ENCODE data around the gene HTT-AS. TPM values are rescaled to one million over a fixed set of nuclear protein-coding genes. Genes with fewer than 3 reads are reported as not detected.

HTT-AS gene
- total RNA-seq, 1 donor from 2014 or later, result not detected

- Mint-ChIP-seq H3K27me3 (no peaks in the 10 kb centered on the region), H3K9me3 (no peaks in the 10 kb centered on the region), H3K4me3 (peak overlapping the region; percentile 61), H3K36me3 (ENCODE audit: low read depth) (peaks cover 9% of the 10 kb centered on the region), H3K27ac (peak overlapping the region; percentile 72), H3K4me1 (peaks cover 37% of the 10 kb centered on the region)
- DNase-seq, result peak; percentile 67
- intact Hi-C loops (cut with micrococcal nuclease), result no loop called here
These were observed 3.5 kb upstream of the HTT-AS start for GRCh38 chr4:3077796-3078195.

DNA sequence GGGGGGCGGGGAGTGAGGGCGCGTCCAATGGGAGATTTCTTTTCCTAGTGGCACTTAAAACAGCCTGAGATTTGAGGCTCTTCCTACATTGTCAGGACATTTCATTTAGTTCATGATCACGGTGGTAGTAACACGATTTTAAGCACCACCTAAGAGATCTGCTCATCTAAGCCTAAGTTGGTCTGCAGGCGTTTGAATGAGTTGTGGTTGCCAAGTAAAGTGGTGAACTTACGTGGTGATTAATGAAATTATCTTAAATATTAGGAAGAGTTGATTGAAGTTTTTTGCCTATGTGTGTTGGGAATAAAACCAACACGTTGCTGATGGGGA, 1.3 kb upstream of the HTT-AS start:
- no peak for DNase-seq
- intact Hi-C loops (cut with micrococcal nuclease), result no loop called here
- Mint-ChIP-seq H3K36me3 (ENCODE audit: low read depth) (peaks cover 5% of the 10 kb centered on the region), H3K4me3 (peak overlapping the region; percentile 96), H3K27me3 (no peaks in the 10 kb centered on the region), H3K27ac (peak overlapping the region; percentile 59), H3K9me3 (no peaks in the 10 kb centered on the region), H3K4me1 (peaks cover 25% of the 10 kb centered on the region)

DNA sequence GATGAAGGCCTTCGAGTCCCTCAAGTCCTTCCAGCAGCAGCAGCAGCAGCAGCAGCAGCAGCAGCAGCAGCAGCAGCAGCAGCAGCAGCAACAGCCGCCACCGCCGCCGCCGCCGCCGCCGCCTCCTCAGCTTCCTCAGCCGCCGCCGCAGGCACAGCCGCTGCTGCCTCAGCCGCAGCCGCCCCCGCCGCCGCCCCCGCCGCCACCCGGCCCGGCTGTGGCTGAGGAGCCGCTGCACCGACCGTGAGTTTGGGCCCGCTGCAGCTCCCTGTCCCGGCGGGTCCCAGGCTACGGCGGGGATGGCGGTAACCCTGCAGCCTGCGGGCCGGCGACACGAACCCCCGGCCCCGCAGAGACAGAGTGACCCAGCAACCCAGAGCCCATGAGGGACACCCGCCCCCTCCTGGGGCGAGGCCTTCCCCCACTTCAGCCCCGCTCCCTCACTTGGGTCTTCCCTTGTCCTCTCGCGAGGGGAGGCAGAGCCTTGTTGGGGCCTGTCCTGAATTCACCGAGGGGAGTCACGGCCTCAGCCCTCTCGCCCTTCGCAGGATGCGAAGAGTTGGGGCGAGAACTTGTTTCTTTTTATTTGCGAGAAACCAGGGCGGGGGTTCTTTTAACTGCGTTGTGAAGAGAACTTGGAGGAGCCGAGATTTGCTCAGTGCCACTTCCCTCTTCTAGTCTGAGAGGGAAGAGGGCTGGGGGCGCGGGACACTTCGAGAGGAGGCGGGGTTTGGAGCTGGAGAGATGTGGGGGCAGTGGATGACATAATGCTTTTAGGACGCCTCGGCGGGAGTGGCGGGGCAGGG, 711 bp upstream of the HTT-AS start:
- DNase-seq, result peak; percentile 83
- intact Hi-C loops (cut with micrococcal nuclease), result loop anchor here (1.0 to 5.0 kb wide), 5 partner anchors 10 to 1728 kb away; partner anchors contain the start of gene UVSSA
- H3K4me3 Mint-ChIP-seq, result peak overlapping the region; percentile 96
- H3K9me3 Mint-ChIP-seq, result no peaks in the 10 kb centered on the region
- peak overlapping the region; percentile 91 for H3K27ac Mint-ChIP-seq
- peaks cover 3% of the 10 kb centered on the region for H3K36me3 Mint-ChIP-seq (ENCODE audit: low read depth)
- peaks cover 23% of the 10 kb centered on the region for H3K4me1 Mint-ChIP-seq
- H3K27me3 Mint-ChIP-seq, result no peaks in the 10 kb centered on the region

- peaks cover 16% of the 10 kb centered on the region for H3K4me1 Mint-ChIP-seq
- intact Hi-C loops (cut with micrococcal nuclease), result loop anchor here (1.0 to 5.0 kb wide), 5 partner anchors 12 to 1726 kb away; partner anchors contain the start of gene UVSSA
- no peak overlapping the region for H3K27ac Mint-ChIP-seq
- peak overlapping the region; percentile 15 for H3K4me3 Mint-ChIP-seq
- H3K36me3 Mint-ChIP-seq (ENCODE audit: low read depth), result peaks cover 3% of the 10 kb centered on the region
- DNase-seq, result no peak
- no peaks in the 10 kb centered on the region for H3K9me3 Mint-ChIP-seq
- no peaks in the 10 kb centered on the region for H3K27me3 Mint-ChIP-seq
These were observed 920 bp downstream of the HTT-AS start for GRCh38 chr4:3073158-3074077.

- Mint-ChIP-seq H3K27me3 (no peaks in the 10 kb centered on the region), H3K4me1 (peaks cover 11% of the 10 kb centered on the region), H3K9me3 (no peaks in the 10 kb centered on the region), H3K27ac (no peak overlapping the region), H3K36me3 (ENCODE audit: low read depth) (no peaks in the 10 kb centered on the region), H3K4me3 (no peak overlapping the region)
- no peak for DNase-seq
- intact Hi-C loops (cut with micrococcal nuclease), result loop anchor here (5.0 kb wide), 1 partner anchor 1725 kb away; the partner anchor contains the start of gene UVSSA
These were observed 2.5 kb downstream of the HTT-AS start for GRCh38 chr4:3071811-3072210.

- no peak for DNase-seq
- H3K36me3 Mint-ChIP-seq (ENCODE audit: low read depth), result no peaks in the 10 kb centered on the region
- H3K27me3 Mint-ChIP-seq, result no peaks in the 10 kb centered on the region
- no peak overlapping the region for H3K4me3 Mint-ChIP-seq
- no peaks in the 10 kb centered on the region for H3K9me3 Mint-ChIP-seq
- peaks cover 3% of the 10 kb centered on the region for H3K4me1 Mint-ChIP-seq
- intact Hi-C loops (cut with micrococcal nuclease), result loop anchor here (5.0 kb wide), 1 partner anchor 1724 kb away; the partner anchor contains the start of gene UVSSA
- no peak overlapping the region for H3K27ac Mint-ChIP-seq
These were observed 3.4 kb downstream of the HTT-AS start for GRCh38 chr4:3070709-3071500.

GRCh38 chr4:3069661-3070199, 4.6 kb downstream of the HTT-AS start:
- Mint-ChIP-seq H3K4me3 (no peak overlapping the region), H3K4me1 (no peaks in the 10 kb centered on the region), H3K36me3 (ENCODE audit: low read depth) (no peaks in the 10 kb centered on the region), H3K9me3 (no peaks in the 10 kb centered on the region), H3K27me3 (peaks cover 2% of the 10 kb centered on the region), H3K27ac (no peak overlapping the region)
- intact Hi-C loops (cut with micrococcal nuclease), result loop anchor here (5.0 kb wide), 1 partner anchor 1722 kb away; the partner anchor contains the start of gene UVSSA
- DNase-seq, result no peak

DNA sequence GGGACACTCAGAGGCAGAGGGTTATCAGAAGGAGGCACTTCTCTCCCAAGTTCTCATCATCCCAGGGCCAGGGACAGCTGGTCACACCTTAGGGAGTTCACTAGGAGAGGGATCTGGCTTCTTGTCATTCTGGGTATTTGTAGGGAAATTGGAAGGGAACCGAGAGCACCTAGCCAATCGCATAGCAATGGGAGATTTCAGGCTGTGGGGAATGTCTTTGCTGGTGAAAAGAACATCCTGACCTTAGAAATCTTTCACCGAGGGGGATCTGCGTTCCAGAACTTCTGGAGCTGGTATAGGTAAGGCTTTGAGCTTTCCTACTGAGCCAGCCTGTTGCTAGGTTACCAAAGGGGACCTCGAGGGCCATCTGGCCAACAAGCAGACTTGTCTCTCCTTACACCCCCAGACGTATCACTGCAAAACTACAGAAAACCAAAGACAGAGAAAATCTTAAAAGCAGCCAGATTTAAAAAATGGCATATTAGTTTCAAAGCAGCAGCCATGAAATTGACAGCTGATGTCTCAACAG, 6.8 kb downstream of the HTT-AS start:
- Mint-ChIP-seq H3K27me3 (peaks cover 7% of the 10 kb centered on the region), H3K9me3 (no peaks in the 10 kb centered on the region), H3K4me1 (no peaks in the 10 kb centered on the region), H3K4me3 (no peak overlapping the region), H3K27ac (no peak overlapping the region), H3K36me3 (ENCODE audit: low read depth) (no peaks in the 10 kb centered on the region)
- intact Hi-C loops (cut with micrococcal nuclease), result no loop called here
- DNase-seq, result no peak

GRCh38 chr4:3066836-3067400, 7.4 kb downstream of the HTT-AS start:
- intact Hi-C loops (cut with micrococcal nuclease), result no loop called here
- Mint-ChIP-seq H3K27ac (no peak overlapping the region), H3K27me3 (peaks cover 7% of the 10 kb centered on the region), H3K9me3 (no peaks in the 10 kb centered on the region), H3K4me1 (no peaks in the 10 kb centered on the region), H3K36me3 (ENCODE audit: low read depth) (no peaks in the 10 kb centered on the region), H3K4me3 (no peak overlapping the region)
- DNase-seq, result no peak

DNA sequence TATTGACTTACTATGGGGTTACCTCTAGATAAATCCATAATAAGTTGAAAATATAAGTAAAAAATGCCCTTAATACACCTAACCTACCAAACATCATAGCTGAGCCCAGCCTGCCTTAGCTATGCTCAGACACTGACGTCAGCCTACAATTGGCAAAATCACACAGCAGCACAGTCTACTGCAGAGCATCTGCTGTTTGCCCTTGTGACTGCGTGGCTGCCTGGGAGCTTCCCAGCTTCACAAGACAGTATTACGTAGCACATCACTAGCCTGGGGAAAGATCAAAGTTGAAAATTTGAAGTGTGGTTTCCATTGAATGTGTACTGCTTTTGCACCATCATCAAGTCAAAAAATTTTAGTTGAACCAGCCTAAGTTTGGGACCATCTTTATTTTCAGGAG, 8.8 kb downstream of the HTT-AS start:
- H3K4me3 Mint-ChIP-seq, result no peak overlapping the region
- intact Hi-C loops (cut with micrococcal nuclease), result no loop called here

DNA sequence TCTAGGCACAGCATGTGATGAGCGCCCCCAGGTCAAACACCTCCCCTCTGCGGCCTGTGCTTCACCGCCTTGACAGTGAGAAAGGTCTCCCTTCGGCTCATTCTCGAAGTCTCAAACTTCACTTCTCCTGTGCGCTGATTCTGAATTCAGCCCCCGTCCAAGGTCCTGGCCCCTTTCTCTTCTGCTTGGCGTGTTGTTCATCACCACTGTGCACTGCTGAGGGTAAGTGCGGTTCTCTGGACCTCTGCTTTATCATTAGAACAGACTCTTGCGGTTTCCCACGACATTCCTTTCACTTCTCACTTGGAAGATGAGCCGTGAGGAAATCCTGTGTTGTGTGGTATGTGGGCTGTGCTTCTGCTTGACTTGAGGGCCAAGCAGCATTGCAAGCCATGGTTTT, 11.9 kb downstream of the HTT-AS start:
- no peaks in the 10 kb centered on the region for H3K36me3 Mint-ChIP-seq (ENCODE audit: low read depth)
- DNase-seq, result no peak
- no peaks in the 10 kb centered on the region for H3K9me3 Mint-ChIP-seq
- intact Hi-C loops (cut with micrococcal nuclease), result no loop called here
- peaks cover 12% of the 10 kb centered on the region for H3K27me3 Mint-ChIP-seq
- no peak overlapping the region for H3K4me3 Mint-ChIP-seq
- H3K27ac Mint-ChIP-seq, result no peak overlapping the region
- no peaks in the 10 kb centered on the region for H3K4me1 Mint-ChIP-seq

More for the DNA sequence above, 8.8 kb downstream of the HTT-AS start:
- Mint-ChIP-seq H3K27ac (no peak overlapping the region), H3K27me3 (peaks cover 7% of the 10 kb centered on the region), H3K36me3 (ENCODE audit: low read depth) (no peaks in the 10 kb centered on the region), H3K4me1 (no peaks in the 10 kb centered on the region), H3K9me3 (no peaks in the 10 kb centered on the region)
- DNase-seq, result no peak

DNA sequence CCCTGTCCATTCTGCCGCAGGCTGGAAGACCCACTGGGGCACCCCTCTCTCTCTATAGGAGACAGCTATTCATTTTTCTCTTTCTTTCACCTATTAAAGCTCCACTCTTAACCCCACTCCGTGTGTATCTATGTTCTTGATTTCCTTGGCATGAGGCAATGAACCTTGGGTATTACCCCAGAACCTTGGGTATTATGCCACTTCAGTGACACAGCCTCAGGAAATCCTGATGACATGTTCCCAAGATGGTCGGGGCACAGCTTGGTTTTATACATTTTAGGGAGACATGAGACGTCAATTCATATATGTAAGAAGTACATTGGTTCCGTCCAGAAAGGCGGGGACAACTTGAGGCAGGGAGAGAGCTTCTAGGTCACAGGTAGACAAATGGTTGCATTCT, 13.4 kb downstream of the HTT-AS start:
- Mint-ChIP-seq H3K4me1 (no peaks in the 10 kb centered on the region), H3K9me3 (no peaks in the 10 kb centered on the region), H3K27me3 (peaks cover 12% of the 10 kb centered on the region), H3K36me3 (ENCODE audit: low read depth) (no peaks in the 10 kb centered on the region), H3K4me3 (no peak overlapping the region), H3K27ac (no peak overlapping the region)
- intact Hi-C loops (cut with micrococcal nuclease), result no loop called here
- no peak for DNase-seq

GRCh38 chr4:3059943-3060342, 14.4 kb downstream of the HTT-AS start:
- intact Hi-C loops (cut with micrococcal nuclease), result no loop called here
- Mint-ChIP-seq H3K27ac (no peak overlapping the region), H3K9me3 (no peaks in the 10 kb centered on the region), H3K4me3 (no peak overlapping the region), H3K27me3 (peaks cover 10% of the 10 kb centered on the region), H3K4me1 (no peaks in the 10 kb centered on the region), H3K36me3 (ENCODE audit: low read depth) (peaks cover 5% of the 10 kb centered on the region)
- DNase-seq, result no peak
